Endothelial cell of umbilical vein (primary cell): ENCODE data around the gene C1orf198. TPM values are rescaled to one million over a fixed set of nuclear protein-coding genes. Genes with fewer than 3 reads are reported as not detected.

ENCODE experiments used
- BruUV-seq: library from RNA; stranded (reverse); fragments of 400-500 nt; replicated peaks from 2 replicates; lab custom pipeline; 2021; lab: Mats Ljungman, UMichigan
- CTCF ChIA-PET: fragments of 300-600, 350-600 bp; sonication (Branson Sonifier 250); formaldehyde crosslinking; loops from one replicate; lab custom pipeline; 2021; ENCODE audit warnings: antibody characterized with exemption, inconsistent platforms; lab: Charles Lee
- POLR2A ChIA-PET: fragments of 300-600, 350-600 bp; sonication (Branson Sonifier 250); formaldehyde crosslinking; loops from one replicate; lab custom pipeline; 2021; ENCODE audit warnings: antibody characterized with exemption, inconsistent platforms; lab: Charles Lee
- DNase-seq: peaks from one replicate; pipeline ENCODE4 v3.0.0-alpha.2; 2011; ENCODE audit warnings: low read depth, low spot score
- FAIRE-seq: peaks from 2 replicates; lab custom pipeline; 2011; peaks lifted over from hg19 to GRCh38; lab: Jason Lieb, UNC
- H2AFZ ChIP-seq: 2 replicates; pipeline ENCODE4 v1.6.0; 2012; ENCODE audit warnings: low read depth, low read length, control low read depth, inconsistent platforms
- H3K27ac ChIP-seq: 2 replicates; pipeline ENCODE4 v1.5.1; 2011; ENCODE audit warnings: low read depth, mild to moderate bottlenecking, control low read depth, low read length, moderate library complexity; ENCODE audit not compliant: insufficient read depth
- H3K27me3 ChIP-seq, 2 experiments: 2 replicates each; pipeline versions ENCODE4 v1.6.0 to v1.6.1; 2011; ENCODE audit warnings: low read length in 2 of 2, mixed read lengths in 1 of 2; ENCODE audit not compliant: control insufficient read depth in 2 of 2, insufficient read depth in 2 of 2
- H3K36me3 ChIP-seq, 2 experiments: 2 replicates in 1 of 2; 3 replicates in 1 of 2; pipeline ENCODE4 v1.5.1; 2011; ENCODE audit warnings: low read length in 2 of 2, mild to moderate bottlenecking in 1 of 2, moderate library complexity in 1 of 2; ENCODE audit not compliant: control insufficient read depth in 2 of 2, insufficient read depth in 2 of 2; ENCODE audit errors: extremely low read depth in 1 of 2
- H3K4me1 ChIP-seq: 3 replicates; pipeline ENCODE4 v1.5.1; 2011; ENCODE audit warnings: mild to moderate bottlenecking, low read length; ENCODE audit not compliant: control insufficient read depth, insufficient read depth; ENCODE audit errors: extremely low read depth
- H3K4me2 ChIP-seq: 2 replicates; pipeline ENCODE4 v1.6.1; 2011; ENCODE audit warnings: low read length, control low read depth, mixed read lengths; ENCODE audit not compliant: insufficient read depth
- H3K4me3 ChIP-seq, 3 experiments: fragments of 200-600 bp in 1 of 3; sonication (generic), shearing (Covaris generic) in 1 of 3; replicated peaks in 1 of 3; 2 replicates each; pipeline ENCODE4 v1.5.1; 2011 to 2016; ENCODE audit warnings: control low read depth in 3 of 3, low read length in 3 of 3, mild to moderate bottlenecking in 2 of 3, inconsistent platforms in 1 of 3, low read depth in 1 of 3, moderate library complexity in 1 of 3; ENCODE audit not compliant: insufficient read depth in 1 of 3
- H3K79me2 ChIP-seq: 2 replicates; pipeline ENCODE4 v1.6.0; 2012; ENCODE audit warnings: low read length, inconsistent platforms; ENCODE audit not compliant: control insufficient read depth, insufficient read depth
- H3K9ac ChIP-seq: replicated peaks from 2 replicates; pipeline ENCODE3; 2011; ENCODE audit warnings: low read length, control low read depth; ENCODE audit not compliant: insufficient read depth; ENCODE audit errors: extremely low read depth
- H3K9me1 ChIP-seq: replicated peaks from 3 replicates; pipeline ENCODE4 v1.6.0; 2011; ENCODE audit warnings: mild to moderate bottlenecking, low read length; ENCODE audit not compliant: control insufficient read depth, insufficient read depth; ENCODE audit errors: extremely low read depth
- H3K9me3 ChIP-seq: replicated peaks from 2 replicates; pipeline ENCODE4 v1.5.1; 2012; ENCODE audit warnings: low read length, inconsistent platforms; ENCODE audit not compliant: control insufficient read depth, insufficient read depth
- H4K20me1 ChIP-seq: replicated peaks from 2 replicates; pipeline ENCODE3; 2011; ENCODE audit warnings: mild to moderate bottlenecking, low read length; ENCODE audit not compliant: control insufficient read depth, insufficient read depth; ENCODE audit errors: extremely low read depth
- CTCF ChIP-seq, 2 donors: IDR thresholded peaks; 1 replicate in 1 of 2; 2 replicates in 1 of 2; pipeline ENCODE4 v1.5.1; 2011; ENCODE audit warnings: low read length in 2 of 2, mild to moderate bottlenecking in 2 of 2, moderate library complexity in 2 of 2, control low read depth in 1 of 2, inconsistent platforms in 1 of 2, low read depth in 1 of 2; ENCODE audit not compliant: insufficient read depth in 1 of 2; ENCODE audit errors: extremely low read depth in 1 of 2
- EZH2 ChIP-seq: IDR thresholded peaks from 2 replicates; pipeline ENCODE4 v1.6.1; 2012; ENCODE audit warnings: borderline replicate concordance, low read depth, mild to moderate bottlenecking, moderate library complexity, low read length, inconsistent platforms; ENCODE audit not compliant: severe bottlenecking
- FOS ChIP-seq: IDR thresholded peaks from 2 replicates; pipeline ENCODE4 v1.6.1; 2011; ENCODE audit warnings: mild to moderate bottlenecking, low read length, moderate library complexity, borderline replicate concordance; ENCODE audit not compliant: insufficient read depth
- GATA2 ChIP-seq: IDR thresholded peaks from 2 replicates; pipeline ENCODE4 v1.7.0; 2011; ENCODE audit warnings: low read depth, mild to moderate bottlenecking, moderate library complexity, mixed read lengths, low read length; ENCODE audit not compliant: insufficient read length, insufficient read depth
- JUN ChIP-seq: IDR thresholded peaks from 2 replicates; pipeline ENCODE4 v1.6.1; 2011; ENCODE audit warnings: borderline replicate concordance, low read depth; ENCODE audit not compliant: insufficient read length, insufficient read depth
- MAX ChIP-seq: IDR thresholded peaks from 2 replicates; pipeline ENCODE4 v1.6.1; 2011; ENCODE audit not compliant: insufficient read depth, insufficient read length
- MYC ChIP-seq: IDR thresholded peaks from one replicate; pipeline ENCODE4 v1.6.1; 2011; ENCODE audit warnings: mild to moderate bottlenecking, low read depth, low read length
- POLR2A ChIP-seq: IDR thresholded peaks from 2 replicates; pipeline ENCODE4 v1.6.1; 2012; ENCODE audit warnings: low read depth, mild to moderate bottlenecking, control low read depth, low read length
- POLR2AphosphoS5 ChIP-seq: IDR thresholded peaks from 2 replicates; pipeline ENCODE4 v1.6.1; 2012; ENCODE audit warnings: low read depth, mild to moderate bottlenecking, control low read depth, low read length, moderate library complexity; ENCODE audit not compliant: insufficient read depth
- dilution Hi-C: fragments of 300-500 bp; cut with MboI; formaldehyde crosslinking; loops from one replicate; pipeline ENCODE4 v1.15.0; 2019; ENCODE audit warnings: low sequenced_read_pairs; ENCODE audit not compliant: extremely low pct_ligation_motif_present
- intact Hi-C: fragments of 100-400 bp; cut with micrococcal nuclease; formaldehyde crosslinking; loops from one replicate; pipeline ENCODE4 v1.10.0; 2022
- polyA plus RNA-seq, 4 experiments: library from polyadenylated mRNA; depleted of rRNA in 3 of 4; stranded (reverse) in 3 of 4; unstranded in 1 of 4; fragments of >200 nt; gene quantifications; 2 replicates each; pipeline versions ENCODE4 v1.2.1 to v1.2.3, GENCODE V29; 2011 to 2012; ENCODE audit warnings: missing spikeins in 1 of 4
- total RNA-seq: library from RNA; stranded (reverse); gene quantifications from 2 replicates; pipeline ENCODE4 v1.2.3, GENCODE V29; 2021

The C1orf198 gene
- total and polyA plus RNA-seq, 2 donors (not counting 3 experiments of a cell fraction or from before 2014, with no cell fraction given) = 21.2 to 29.2 TPM

- Histone ChIP-seq H3K79me2 (no peaks in the 10 kb centered on the region), H3K4me2 (no peak overlapping the region), H4K20me1 (no peaks in the 10 kb centered on the region), H2AFZ (no peak overlapping the region), H3K27ac (no peak overlapping the region), H3K9me3 (no peaks in the 10 kb centered on the region), H3K36me3 (no peaks in the 10 kb centered on the region), H3K4me3 (no peak overlapping the region), H3K9ac (no peak overlapping the region), H3K27me3 (peaks cover 0 to 4% of the 10 kb centered on the region in 2 experiments), H3K4me1 (no peaks in the 10 kb centered on the region), H3K9me1 (no peaks in the 10 kb centered on the region)
- DNase-seq (no peak), FAIRE-seq (no peak)
- TF ChIP-seq MAX (no peak), EZH2 (no peak), GATA2 (no peak), POLR2A (no peak), JUN (no peak), CTCF (IDR thresholded peaks at IDR 0.05; ENCODE audit: extremely low read depth in 1 of 2, insufficient read depth in 1 of 2, low read depth in 1 of 2, low read length in 2 of 2) (no peak), MYC (no peak), POLR2AphosphoS5 (no peak), FOS (no peak)
- ChIA-PET CTCF (no interaction called here), POLR2A (no interaction called here)
- dilution Hi-C loops (no loop called here), intact Hi-C loops (no loop called here)
- no TSS peak for BruUV-seq
These were observed 53.2 kb downstream of the C1orf198 start for GRCh38 chr1:230814949-230815692.
